Panc1 (cell line): ENCODE data around the gene HACL1. TPM values are rescaled to one million over a fixed set of nuclear protein-coding genes. Genes with fewer than 3 reads are reported as not detected.

Experiments used
- ATAC-seq: fragments of 200-7000 bp; cut with Tn5 transposase; 2 replicates; pipeline ENCODE4 v1.9.1; 2020; ENCODE audit warnings: mild to moderate bottlenecking, moderate library complexity
- BruUV-seq: library from RNA; stranded (reverse); fragments of 400-500 nt; replicated peaks from 2 replicates; lab custom pipeline; 2021; lab: Mats Ljungman, UMichigan
- CTCF ChIA-PET: fragments of 300-600 bp; sonication (Branson Sonifier 250); formaldehyde crosslinking; loops from one replicate; lab custom pipeline; 2022; ENCODE audit warnings: antibody characterized with exemption; lab: Charles Lee
- POLR2A ChIA-PET: fragments of 300-600 bp; sonication (Branson Sonifier 250); formaldehyde crosslinking; loops from one replicate; lab custom pipeline; 2022; ENCODE audit warnings: antibody characterized with exemption; lab: Charles Lee
- DNase-seq: peaks from one replicate; pipeline ENCODE4 v3.0.0-alpha.2; 2010; ENCODE audit warnings: low read depth, low spot score
- H3K27ac ChIP-seq: 2 replicates; pipeline ENCODE4 v1.5.1; 2011; ENCODE audit warnings: mild to moderate bottlenecking, low read length, inconsistent platforms
- H3K27me3 ChIP-seq: fragments of 200-500 bp; sonication (Bioruptor generic); 2 replicates; pipeline ENCODE4 v1.6.0; 2014; ENCODE audit warnings: low read length, inconsistent platforms; ENCODE audit not compliant: control insufficient read depth, insufficient read depth
- H3K36me3 ChIP-seq: fragments of 200-500 bp; sonication (Bioruptor generic); 2 replicates; pipeline ENCODE4 v1.5.1; 2014; ENCODE audit warnings: inconsistent platforms, mild to moderate bottlenecking, low read length, moderate library complexity; ENCODE audit not compliant: control insufficient read depth, insufficient read depth
- H3K4me1 ChIP-seq: 2 replicates; pipeline ENCODE4 v1.5.1; 2011; ENCODE audit warnings: inconsistent platforms, mild to moderate bottlenecking, low read length, moderate library complexity; ENCODE audit not compliant: control insufficient read depth, insufficient read depth
- H3K4me3 ChIP-seq, 2 experiments: 2 replicates each; pipeline ENCODE4 v1.5.1; 2011 to 2012; ENCODE audit warnings: low read depth in 2 of 2, low read length in 2 of 2, mild to moderate bottlenecking in 2 of 2, inconsistent platforms in 1 of 2, moderate library complexity in 1 of 2
- H3K9me3 ChIP-seq: fragments of 200-500 bp; sonication (Bioruptor generic); 2 replicates; pipeline ENCODE4 v1.5.1; 2014; ENCODE audit warnings: low read depth, mild to moderate bottlenecking, inconsistent platforms, low read length, moderate library complexity; ENCODE audit not compliant: control insufficient read depth, insufficient read depth
- CTCF ChIP-seq: fragments of 450-650 bp; IDR thresholded peaks from 2 replicates; pipeline ENCODE4 v1.5.1; 2017; ENCODE audit warnings: mild to moderate bottlenecking
- POLR2AphosphoS5 ChIP-seq: IDR thresholded peaks from 2 replicates; pipeline ENCODE4 v1.6.1; 2012; ENCODE audit warnings: mild to moderate bottlenecking, low read depth, low read length, moderate library complexity
- REST ChIP-seq, 2 experiments: IDR thresholded peaks; 2 replicates each; pipeline ENCODE4 v1.6.1; 2011 to 2012; ENCODE audit warnings: low read depth in 2 of 2, control low read depth in 1 of 2, low read length in 1 of 2, mild to moderate bottlenecking in 1 of 2, moderate library complexity in 1 of 2; ENCODE audit not compliant: insufficient read depth in 1 of 2
- SIN3A ChIP-seq: IDR thresholded peaks from 2 replicates; pipeline ENCODE4 v1.6.1; 2012; ENCODE audit warnings: low read depth, mild to moderate bottlenecking, low read length, moderate library complexity, borderline replicate concordance; ENCODE audit not compliant: insufficient read depth
- TCF7L2 ChIP-seq: IDR thresholded peaks from 2 replicates; pipeline ENCODE4 v1.6.1; 2011; ENCODE audit warnings: mild to moderate bottlenecking, low read depth, low read length, inconsistent platforms
- in situ Hi-C: cut with HindIII; loops from 2 replicates; pipeline ENCODE4 v1.10.0; 2016; ENCODE audit warnings: low sequenced_read_pairs, low pct_unique_long_range_greater_than_20kb
- intact Hi-C: fragments of 100-400 bp; cut with micrococcal nuclease; formaldehyde crosslinking; loops from one replicate; pipeline ENCODE4 v1.10.0; 2022; ENCODE audit not compliant: unreplicated experiment
- total RNA-seq: library from RNA; stranded (reverse); gene quantifications from one replicate; pipeline ENCODE4 v1.2.1, GENCODE V29; 2021; ENCODE audit not compliant: unreplicated experiment

HACL1 gene
- total RNA-seq, 1 experiment from 2014 or later = 26.8 TPM

GRCh38 chr3:15541371-15541770 is 60.0 kb downstream of the HACL1 start:
- ChIA-PET CTCF (no interaction called here), POLR2A (no interaction called here)
- Histone ChIP-seq H3K36me3 (no peaks in the 10 kb centered on the region), H3K4me1 (no peaks in the 10 kb centered on the region), H3K4me3 (no peak overlapping the region), H3K27me3 (no peaks in the 10 kb centered on the region; the same call in 1 of the 2 replicates), H3K27ac (no peak overlapping the region), H3K9me3 (no peaks in the 10 kb centered on the region)
- in situ Hi-C loops (no loop called here), intact Hi-C loops (no loop called here)
- BruUV-seq = no TSS peak
- DNase-seq = no peak
- ATAC-seq = no peak
- TF ChIP-seq TCF7L2 (no peak), SIN3A (no peak), POLR2AphosphoS5 (no peak), CTCF (no peak), REST (IDR thresholded peaks at IDR 0.05; ENCODE audit: insufficient read depth in 1 of 2, low read depth in 2 of 2, low read length in 1 of 2) (no peak)

GRCh38 chr3:15539066-15539465 is 62.3 kb downstream of the HACL1 start:
- no peaks in the 10 kb centered on the region for H3K36me3 ChIP-seq
- TF ChIP-seq REST (IDR thresholded peaks at IDR 0.05; ENCODE audit: insufficient read depth in 1 of 2, low read depth in 2 of 2, low read length in 1 of 2) (no peak), TCF7L2 (no peak), SIN3A (no peak), POLR2AphosphoS5 (no peak), CTCF (no peak)
- no peak overlapping the region for H3K27ac ChIP-seq
- in situ Hi-C loops (no loop called here), intact Hi-C loops (no loop called here)
- no TSS peak for BruUV-seq
- DNase-seq (no peak), ATAC-seq (no peak)
- no peaks in the 10 kb centered on the region; the same call in 1 of the 2 replicates for H3K27me3 ChIP-seq
- POLR2A ChIA-PET = no interaction called here
- H3K4me3 ChIP-seq = no peak overlapping the region
- H3K9me3 ChIP-seq = no peaks in the 10 kb centered on the region
- no peaks in the 10 kb centered on the region for H3K4me1 ChIP-seq
- CTCF ChIA-PET = no interaction called here
